ENCODE measurements around the gene GALT.

GRCh38 chr9:34685591-34685990 lies 39.1 kb downstream of the GALT start:
- TF ChIP-seq POLR2A (IDR thresholded peaks at IDR 0.05), result no peak
- TF ChIP-seq CTCF (IDR thresholded peaks at IDR 0.05), result no peak
- TF ChIP-seq EP300 (IDR thresholded peaks at IDR 0.05), result no peak
